Activated CD8-positive, alpha-beta memory T cell treated with anti-CD3 and anti-CD28 coated beads for 4 hours (primary cell): ENCODE results near the gene CHFR.
"Not testable (repeated sequence)": the region's sequence is repeated elsewhere in the genome, so short reads cannot be mapped to it uniquely, and the experiment has no call there.

Experiments
- DNase-seq, 2 donors: peaks; one replicate each; pipeline ENCODE4 v3.0.0-alpha.2; 2020; ENCODE audit warnings: low read depth in 2 of 2

CHFR gene

GRCh38 chr12:132809391-132809790, 78.0 kb downstream of the CHFR start:
- not testable (repeated sequence) for DNase-seq

- DNase-seq, result no peak
Measured at GRCh38 chr12:132807295-132808092, 79.9 kb downstream of the CHFR start.

- DNase-seq, result no peak
Measured at GRCh38 chr12:132806857-132807256, 80.5 kb downstream of the CHFR start.

GRCh38 chr12:132804426-132804861, 83.0 kb downstream of the CHFR start:
- DNase-seq, result no peak

GRCh38 chr12:132803888-132804287, 83.5 kb downstream of the CHFR start:
- no peak for DNase-seq

- DNase-seq, result no peak
Measured at GRCh38 chr12:132803125-132803524, 84.3 kb downstream of the CHFR start.

GRCh38 chr12:132801741-132802140, 85.7 kb downstream of the CHFR start:
- DNase-seq, result no peak

- DNase-seq, result no peak
Measured at GRCh38 chr12:132798836-132799235, 88.6 kb downstream of the CHFR start.

- DNase-seq, result no peak
Measured at GRCh38 chr12:132797820-132798570, 89.4 kb downstream of the CHFR start.

- DNase-seq, result no peak
Measured at GRCh38 chr12:132795847-132796246, 91.6 kb downstream of the CHFR start.

- not testable (repeated sequence) for DNase-seq
Measured at GRCh38 chr12:132791940-132792339, 95.5 kb downstream of the CHFR start.

GRCh38 chr12:132789099-132789471, 98.3 kb downstream of the CHFR start:
- DNase-seq, result no peak

GRCh38 chr12:132788375-132789098, 98.9 kb downstream of the CHFR start:
- no peak for DNase-seq

- DNase-seq, result no peak
Measured at GRCh38 chr12:132787877-132788276, 99.5 kb downstream of the CHFR start.

- no peak for DNase-seq
Measured at GRCh38 chr12:132786192-132786591, 101.2 kb downstream of the CHFR start.

GRCh38 chr12:132784580-132784979, 102.8 kb downstream of the CHFR start:
- DNase-seq, result no peak

- no peak for DNase-seq
Measured at GRCh38 chr12:132783917-132784531, 103.4 kb downstream of the CHFR start.
